Amygdala (tissue), 56 donors: ENCODE measurements around the gene SMCO4.
A peak's percentile ranks its signal among the peaks of the same experiment; 100 is the strongest.

Source experiments
- DNase-seq, 56 donors: peaks; one replicate each; lab custom pipeline; 2025; lab: John Stamatoyannopoulos, UW

Gene SMCO4

GRCh38 chr11:93529707-93530467, 13.3 kb downstream of the SMCO4 start:
- DNase-seq, result peak in 3 of 56 donors; percentile 3 to 12 (median 10)

GRCh38 chr11:93528757-93529645, 14.2 kb downstream of the SMCO4 start:
- DNase-seq, result peak in 7 of 56 donors; percentile 3 to 40 (median 8)

- DNase-seq, result no peak
These were observed 14.9 kb downstream of the SMCO4 start for GRCh38 chr11:93528252-93528651.

GRCh38 chr11:93526641-93527583, 16.3 kb downstream of the SMCO4 start:
- no peak for DNase-seq

GRCh38 chr11:93526346-93526633, 16.9 kb downstream of the SMCO4 start:
- DNase-seq, result no peak

GRCh38 chr11:93525601-93526345, 17.4 kb downstream of the SMCO4 start:
- DNase-seq, result no peak

- DNase-seq, result no peak
These were observed 18.3 kb downstream of the SMCO4 start for GRCh38 chr11:93524858-93525257.

- no peak for DNase-seq
These were observed 19.0 kb downstream of the SMCO4 start for GRCh38 chr11:93524173-93524536.

- no peak for DNase-seq
These were observed 22.3 kb downstream of the SMCO4 start for GRCh38 chr11:93520726-93521509.

GRCh38 chr11:93519179-93519578, 24.0 kb downstream of the SMCO4 start:
- no peak for DNase-seq

GRCh38 chr11:93518081-93518480, 25.1 kb downstream of the SMCO4 start:
- DNase-seq, result no peak

GRCh38 chr11:93517611-93518010, 25.6 kb downstream of the SMCO4 start:
- no peak for DNase-seq

GRCh38 chr11:93517041-93517440, 26.1 kb downstream of the SMCO4 start:
- DNase-seq, result no peak

GRCh38 chr11:93515441-93516025, 27.7 kb downstream of the SMCO4 start:
- no peak for DNase-seq

GRCh38 chr11:93514712-93515111, 28.5 kb downstream of the SMCO4 start:
- no peak for DNase-seq

GRCh38 chr11:93513772-93514171, 29.4 kb downstream of the SMCO4 start:
- no peak for DNase-seq

GRCh38 chr11:93512949-93513667, 30.1 kb downstream of the SMCO4 start:
- DNase-seq, result no peak

- DNase-seq, result no peak
These were observed 31.1 kb downstream of the SMCO4 start for GRCh38 chr11:93512073-93512475.
